HG03159 (cell line): ENCODE data around the gene GPR62.

Experiments used
- ATAC-seq: cut with Tn5 transposase; IDR thresholded peaks from one replicate; pipeline ENCODE4 v1.9.1; 2021; ENCODE audit warnings: mild to moderate bottlenecking, moderate library complexity; ENCODE audit not compliant: unreplicated experiment

Gene GPR62

GRCh38 chr3:51968883-51969678 is 13.9 kb downstream of the GPR62 start:
- no peak for ATAC-seq

GRCh38 chr3:51969841-51970240 is 14.7 kb downstream of the GPR62 start:
- ATAC-seq, result no peak

GRCh38 chr3:51970606-51971300 is 15.6 kb downstream of the GPR62 start:
- no peak for ATAC-seq

- no peak for ATAC-seq
Observed at GRCh38 chr3:51971350-51971749, 16.2 kb downstream of the GPR62 start.

- no peak for ATAC-seq
Observed at GRCh38 chr3:51974277-51974962, 19.2 kb downstream of the GPR62 start.

- no peak for ATAC-seq
Observed at GRCh38 chr3:51974963-51975851, 20.0 kb downstream of the GPR62 start, which contains the start of gene ABHD14A. Gene ABHD14A, plus strand, starts transcription at chr3:51975064. Its CDS starts 72 bp downstream, at chr3:51975136.

GRCh38 chr3:51975852-51976549 is 20.8 kb downstream of the GPR62 start:
- ATAC-seq, result no peak

GRCh38 chr3:51977446-51978142 is 22.4 kb downstream of the GPR62 start:
- ATAC-seq, result no peak

- no peak for ATAC-seq
Observed at GRCh38 chr3:51978143-51978502, 22.9 kb downstream of the GPR62 start.

GRCh38 chr3:51980253-51980652 is 25.1 kb downstream of the GPR62 start:
- ATAC-seq, result no peak

- ATAC-seq, result peak; percentile 53
Observed at GRCh38 chr3:51982352-51982837, 27.2 kb downstream of the GPR62 start.

GRCh38 chr3:51982838-51983577 is 27.8 kb downstream of the GPR62 start, which contains the start of gene ACY1:
Gene ACY1, plus strand, starts transcription at chr3:51983535. Its CDS starts 530 bp downstream, at chr3:51984065.
- peak; percentile 66 for ATAC-seq

GRCh38 chr3:51983578-51984268 is 28.5 kb downstream of the GPR62 start:
- ATAC-seq, result no peak

GRCh38 chr3:51984269-51984647 is 29.1 kb downstream of the GPR62 start:
- no peak for ATAC-seq

- ATAC-seq, result no peak
Observed at GRCh38 chr3:51985063-51985462, 29.9 kb downstream of the GPR62 start.

- ATAC-seq, result no peak
Observed at GRCh38 chr3:51986010-51986947, 31.1 kb downstream of the GPR62 start.

- no peak for ATAC-seq
Observed at GRCh38 chr3:51987568-51987967, 32.4 kb downstream of the GPR62 start.
